CD4-positive, alpha-beta T cell treated with Interleukin-15 for 1 hour (primary cell): ENCODE data around the gene FURIN.
"Not testable (repeated sequence)": the region's sequence is repeated elsewhere in the genome, so short reads cannot be mapped to it uniquely, and the experiment has no call there.

Source experiments
- DNase-seq: peaks from one replicate; pipeline ENCODE4 v3.0.0-alpha.2; 2020

Gene FURIN

DNA sequence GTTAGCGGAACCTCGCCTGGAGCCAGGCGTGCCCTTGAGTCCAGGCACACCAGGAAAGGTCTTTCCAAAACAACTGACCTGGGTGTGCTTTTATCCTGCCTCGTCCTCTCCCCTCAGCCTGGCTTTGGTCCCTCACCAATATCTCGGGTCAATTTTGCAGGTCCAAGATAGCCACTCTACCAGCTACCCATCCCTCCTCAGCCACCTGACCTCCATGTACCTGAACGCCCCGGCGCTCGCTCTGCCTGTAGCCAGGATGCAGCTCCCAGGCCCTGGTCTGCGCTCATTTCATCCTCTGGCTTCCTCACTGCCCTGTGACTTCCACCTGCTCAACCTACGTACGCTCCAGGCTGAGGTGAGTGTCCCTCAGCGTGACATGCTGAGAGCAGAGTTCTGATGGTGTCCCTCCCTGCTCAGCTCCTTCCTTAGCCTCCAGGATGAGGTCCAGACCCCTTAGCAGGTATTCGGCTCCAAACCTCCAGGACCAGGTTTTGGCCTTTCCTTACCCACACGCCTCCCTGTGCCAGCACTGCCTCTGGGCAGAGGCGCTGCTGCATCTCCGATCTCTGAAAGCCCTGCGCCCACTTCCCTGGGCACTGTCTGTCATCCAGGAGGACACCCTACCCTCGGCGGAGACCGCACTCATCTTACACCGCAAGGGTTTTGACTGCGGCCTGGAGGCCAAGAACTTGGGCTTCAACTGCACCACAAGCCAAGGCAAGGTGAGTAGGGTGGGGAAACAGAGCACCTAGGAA is 49.8 kb downstream of the FURIN start:
- no peak for DNase-seq

GRCh38 chr15:90918835-90919234 is 50.4 kb downstream of the FURIN start:
- DNase-seq: no peak

DNA sequence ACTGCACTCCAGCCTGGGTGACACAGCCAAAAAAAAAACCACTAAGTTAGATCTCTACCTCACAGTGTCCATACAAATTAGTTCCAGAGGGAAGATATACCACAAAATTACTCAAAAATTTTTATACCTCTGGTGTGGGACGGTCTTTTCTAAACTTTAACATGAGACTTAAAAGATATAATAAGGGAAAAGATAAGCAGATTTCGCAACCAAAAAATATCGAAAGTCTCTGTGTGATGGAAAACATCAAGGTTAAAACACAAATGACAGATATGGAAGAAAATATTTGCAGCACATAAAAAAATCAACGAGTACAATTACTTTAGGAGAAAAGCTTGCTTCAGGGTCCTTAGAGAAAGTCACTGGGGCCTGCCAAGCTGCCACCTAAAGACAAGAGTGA is 53.5 kb downstream of the FURIN start:
- no peak for DNase-seq

DNA sequence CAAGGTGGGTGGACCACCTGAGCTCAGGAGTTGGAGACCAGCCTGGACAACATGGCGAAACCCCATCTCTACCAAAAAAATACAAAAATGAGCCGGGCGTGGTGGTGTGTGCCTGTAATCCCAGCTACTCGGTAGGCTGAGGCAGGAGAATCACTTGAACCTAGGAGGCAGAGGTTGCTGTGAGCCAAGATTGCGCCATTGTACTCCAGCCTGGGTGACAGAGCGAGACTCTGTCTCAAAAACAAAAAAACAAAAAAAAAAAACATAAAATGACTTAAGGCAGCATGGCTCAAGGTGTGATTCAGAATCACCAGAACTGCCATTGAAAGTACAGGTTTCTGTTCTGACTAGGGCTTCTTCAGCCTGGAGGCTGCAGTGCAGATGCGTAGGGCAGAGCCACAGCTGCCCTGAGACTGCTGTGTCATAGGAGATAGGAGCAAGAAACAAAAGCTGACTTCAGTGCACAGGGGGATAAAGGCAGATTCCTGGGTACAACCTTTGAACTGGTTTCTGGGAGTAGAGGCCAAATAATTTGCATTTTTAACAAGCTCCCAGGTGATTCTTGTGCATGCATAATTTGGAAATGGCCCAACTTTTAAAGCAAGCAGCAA is 54.4 kb downstream of the FURIN start:
- not testable (repeated sequence) for DNase-seq

GRCh38 chr15:90924375-90924774 is 56.0 kb downstream of the FURIN start:
- no peak for DNase-seq

- DNase-seq: not testable (repeated sequence)
Observed at GRCh38 chr15:90926766-90927165, 58.4 kb downstream of the FURIN start.

DNA sequence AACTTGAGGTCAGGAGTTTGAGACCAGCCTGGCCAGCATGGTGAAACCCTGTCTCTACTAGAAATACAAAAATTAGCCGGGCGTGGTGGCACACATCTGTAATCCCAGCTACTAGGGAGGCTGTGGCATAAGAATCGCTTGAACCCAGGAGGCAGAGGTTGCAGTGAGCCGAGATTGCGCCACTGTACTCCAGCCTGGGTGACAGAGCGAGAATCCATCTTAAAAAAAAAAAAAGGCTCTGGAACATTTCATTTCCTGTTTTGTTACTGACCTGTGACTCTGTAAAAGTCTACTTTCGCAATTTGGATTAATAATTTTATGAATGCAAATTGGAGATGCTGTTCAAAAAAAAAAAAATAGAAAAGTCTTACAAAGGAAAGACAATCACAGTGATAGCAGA is 59.7 kb downstream of the FURIN start:
- not testable (repeated sequence) for DNase-seq

- DNase-seq: no peak
Observed at GRCh38 chr15:90929246-90930019, 61.0 kb downstream of the FURIN start.

DNA sequence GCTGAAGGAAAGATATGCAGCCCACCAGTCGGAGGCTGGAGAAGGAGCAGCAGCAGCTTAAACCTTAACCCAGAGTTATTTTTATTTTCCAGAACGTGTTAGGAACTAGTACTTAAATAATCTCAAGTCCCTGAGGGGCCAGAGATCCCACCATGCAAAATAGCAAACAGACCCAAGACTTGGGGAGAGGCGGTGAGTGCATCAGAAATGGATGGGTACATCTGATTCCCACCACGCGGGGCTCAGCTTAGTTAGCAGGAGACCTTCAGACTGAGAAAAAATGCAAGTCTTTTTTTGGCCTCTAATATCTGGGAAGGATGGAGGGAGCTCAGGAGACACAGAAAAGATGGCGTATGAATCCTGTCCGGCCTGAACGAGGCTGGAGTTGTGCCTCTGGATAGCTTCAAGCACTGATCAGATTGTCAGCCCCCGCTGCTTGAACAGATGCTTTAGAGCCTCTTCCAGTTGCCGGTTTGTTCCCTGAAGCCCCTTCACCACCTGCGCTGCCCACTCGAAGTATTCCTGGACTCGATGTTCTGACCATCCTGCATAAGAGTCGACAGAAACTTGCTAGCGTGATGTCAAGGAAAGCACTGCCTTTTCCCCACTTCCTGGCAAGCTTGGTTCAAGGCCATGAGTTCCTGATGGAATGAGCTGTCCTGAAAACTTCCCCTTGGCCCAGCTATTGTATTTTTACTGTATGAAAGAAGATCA is 62.6 kb downstream of the FURIN start:
- DNase-seq: no peak

- DNase-seq: no peak
Observed at GRCh38 chr15:90931575-90931827, 63.1 kb downstream of the FURIN start.

GRCh38 chr15:90931828-90932659 is 63.7 kb downstream of the FURIN start, which contains the start of gene HDDC3:
TSS of gene HDDC3 (minus strand) at chr15:90932549. CDS start at chr15:90932540, 9 bp downstream.
- DNase-seq: peak; percentile 88

GRCh38 chr15:90932660-90932991 is 64.2 kb downstream of the FURIN start:
- no peak for DNase-seq
